Measurements from ENCODE around the gene SATB2. TPM values are rescaled to one million over a fixed set of nuclear protein-coding genes. Genes with fewer than 3 reads are reported as not detected.

Gene SATB2
- total RNA-seq, 2 donors from 2014 or later = 5.2 to 11.8 TPM

DNA sequence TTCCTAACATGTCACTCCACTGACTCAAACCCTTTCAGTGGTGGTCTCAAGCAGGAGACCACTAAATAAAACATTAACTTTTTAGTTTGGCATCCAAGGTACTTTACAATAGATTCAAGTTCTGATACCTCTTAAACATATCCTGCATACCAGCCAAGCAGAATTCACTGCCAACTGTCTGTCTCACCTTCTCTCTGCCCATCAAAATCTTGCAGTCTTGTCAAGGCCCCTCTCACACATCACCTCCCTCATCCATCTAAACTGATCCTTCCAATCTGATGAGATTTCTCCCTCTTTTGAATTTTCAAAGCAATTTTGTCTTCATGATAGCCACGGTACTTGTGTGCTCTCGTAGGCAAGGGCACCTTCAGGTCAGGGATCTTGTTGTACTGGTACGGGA is 43.7 kb downstream of the SATB2 start:
- Histone ChIP-seq H3K27me3 (replicated peaks; ENCODE audit: insufficient read depth) (no peaks in the 10 kb centered on the region), H3K27ac (no peak overlapping the region), H3K9me3 (no peaks in the 10 kb centered on the region), H3K4me3 (no peak overlapping the region), H3K4me1 (replicated peaks) (no peaks in the 10 kb centered on the region), H3K36me3 (no peaks in the 10 kb centered on the region)
- WGBS = 96% methylated on average over 3 of the region's 3 CpGs
- DNase-seq (ENCODE audit: low spot score) = no peak
- TF ChIP-seq POLR2AphosphoS5 (IDR thresholded peaks at IDR 0.05) = no peak
- TF ChIP-seq, protein P1, sequence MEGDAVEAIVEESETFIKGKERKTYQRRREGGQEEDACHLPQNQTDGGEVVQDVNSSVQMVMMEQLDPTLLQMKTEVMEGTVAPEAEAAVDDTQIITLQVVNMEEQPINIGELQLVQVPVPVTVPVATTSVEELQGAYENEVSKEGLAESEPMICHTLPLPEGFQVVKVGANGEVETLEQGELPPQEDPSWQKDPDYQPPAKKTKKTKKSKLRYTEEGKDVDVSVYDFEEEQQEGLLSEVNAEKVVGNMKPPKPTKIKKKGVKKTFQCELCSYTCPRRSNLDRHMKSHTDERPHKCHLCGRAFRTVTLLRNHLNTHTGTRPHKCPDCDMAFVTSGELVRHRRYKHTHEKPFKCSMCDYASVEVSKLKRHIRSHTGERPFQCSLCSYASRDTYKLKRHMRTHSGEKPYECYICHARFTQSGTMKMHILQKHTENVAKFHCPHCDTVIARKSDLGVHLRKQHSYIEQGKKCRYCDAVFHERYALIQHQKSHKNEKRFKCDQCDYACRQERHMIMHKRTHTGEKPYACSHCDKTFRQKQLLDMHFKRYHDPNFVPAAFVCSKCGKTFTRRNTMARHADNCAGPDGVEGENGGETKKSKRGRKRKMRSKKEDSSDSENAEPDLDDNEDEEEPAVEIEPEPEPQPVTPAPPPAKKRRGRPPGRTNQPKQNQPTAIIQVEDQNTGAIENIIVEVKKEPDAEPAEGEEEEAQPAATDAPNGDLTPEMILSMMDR (IDR thresholded peaks at IDR 0.05) = no peak
- TF ChIP-seq POLR2A (IDR thresholded peaks at IDR 0.05) = no peak
- intact Hi-C loops (cut with DNase I) = no loop called here

DNA sequence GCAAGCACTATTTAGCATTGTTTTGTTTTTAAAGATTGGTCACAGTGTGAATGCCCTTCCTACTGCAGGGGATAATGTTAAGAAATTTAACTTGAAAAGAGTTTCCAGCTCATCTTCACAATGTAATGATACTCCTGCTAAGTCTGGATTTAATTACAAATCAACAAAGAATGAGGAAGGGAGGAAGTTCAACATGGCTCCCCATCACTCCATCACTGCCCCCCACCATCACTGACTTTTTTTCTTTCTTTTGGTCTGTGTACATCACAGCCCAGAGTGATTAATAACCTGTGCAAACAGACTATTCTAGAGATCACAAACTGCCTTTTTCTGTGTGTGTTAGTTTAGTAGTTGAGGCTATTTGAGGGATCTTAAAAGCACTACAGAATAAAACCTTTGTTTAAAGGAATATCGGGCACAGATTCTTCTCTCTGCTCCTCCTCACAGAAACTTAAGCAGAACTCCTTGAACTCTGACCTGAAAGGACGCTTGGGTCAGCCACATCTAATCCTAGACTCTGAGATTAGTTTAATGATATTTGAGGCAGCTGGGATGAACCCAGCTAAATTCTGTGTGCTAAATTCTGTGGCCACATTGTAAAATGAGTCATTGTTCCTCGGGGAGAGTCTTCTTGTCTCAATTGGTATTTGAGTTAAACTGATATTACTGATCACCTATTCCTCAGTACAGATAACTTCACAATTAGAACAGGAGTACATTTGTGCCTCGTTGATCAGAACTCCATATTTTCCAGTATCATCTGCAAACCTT is 47.8 kb downstream of the SATB2 start:
- Histone ChIP-seq H3K4me1 (replicated peaks) (no peaks in the 10 kb centered on the region), H3K27me3 (replicated peaks; ENCODE audit: insufficient read depth) (no peaks in the 10 kb centered on the region), H3K9me3 (no peaks in the 10 kb centered on the region), H3K27ac (no peak overlapping the region), H3K4me3 (no peak overlapping the region), H3K36me3 (no peaks in the 10 kb centered on the region)
- TF ChIP-seq POLR2A (IDR thresholded peaks at IDR 0.05) (no peak), POLR2AphosphoS5 (IDR thresholded peaks at IDR 0.05) (no peak)
- TF ChIP-seq, protein P1 (IDR thresholded peaks at IDR 0.05) = no peak
- intact Hi-C loops (cut with DNase I) = no loop called here
- DNase-seq (ENCODE audit: low spot score) = no peak
- 53% methylated on average over 4 of the region's 4 CpGs for WGBS

DNA sequence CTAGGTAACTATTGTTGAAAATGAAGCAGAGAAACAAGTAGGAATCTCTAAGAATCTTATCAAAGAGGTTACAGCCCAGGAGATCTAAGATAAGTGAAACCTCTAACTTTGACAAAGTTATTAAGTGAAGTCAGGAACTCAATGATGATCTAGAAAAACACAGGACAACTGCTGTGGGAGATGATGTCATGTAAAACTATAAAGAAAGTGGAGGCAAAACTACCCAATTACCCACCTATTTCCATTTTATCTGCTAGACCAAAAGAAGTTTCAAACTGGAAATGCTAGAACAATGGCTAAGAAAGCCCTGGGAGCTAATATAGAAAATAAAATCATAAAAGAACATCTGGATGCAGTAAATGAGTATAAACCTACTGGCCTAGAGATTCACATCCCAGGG is 50.3 kb downstream of the SATB2 start:
- Histone ChIP-seq H3K4me1 (replicated peaks) (no peaks in the 10 kb centered on the region), H3K36me3 (no peaks in the 10 kb centered on the region)

DNA sequence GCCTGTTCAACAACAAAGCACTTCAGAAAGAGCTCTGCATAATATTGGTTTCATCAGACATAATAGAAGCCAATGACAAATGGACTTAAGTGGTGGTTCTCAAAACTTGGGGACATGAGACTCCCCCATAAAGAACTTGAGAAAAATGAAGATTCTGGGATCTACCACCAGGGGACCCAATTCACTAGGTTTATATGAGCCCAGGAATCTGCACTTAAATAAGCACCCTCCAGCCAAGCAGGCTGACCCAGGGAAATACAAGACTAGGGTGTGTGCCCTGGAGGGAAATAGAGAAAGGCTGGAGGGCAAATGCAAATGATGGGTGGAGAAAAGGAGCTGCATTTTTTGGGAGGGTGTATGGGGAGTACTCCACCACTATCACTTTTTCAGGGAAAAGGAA is 52.5 kb downstream of the SATB2 start:
- Histone ChIP-seq H3K4me3 (no peak overlapping the region), H3K27ac (no peak overlapping the region), H3K4me1 (replicated peaks) (no peaks in the 10 kb centered on the region), H3K36me3 (no peaks in the 10 kb centered on the region), H3K27me3 (replicated peaks; ENCODE audit: insufficient read depth) (no peaks in the 10 kb centered on the region), H3K9me3 (no peaks in the 10 kb centered on the region)
- DNase-seq (ENCODE audit: low spot score) = no peak
- intact Hi-C loops (cut with DNase I) = no loop called here
- TF ChIP-seq, protein P1 (IDR thresholded peaks at IDR 0.05) = peak in 1 of 4 experiments; percentile 12
- no peak for TF ChIP-seq POLR2AphosphoS5 (IDR thresholded peaks at IDR 0.05)

More for the DNA sequence above, 50.3 kb downstream of the SATB2 start:
- intact Hi-C loops (cut with DNase I) = no loop called here
- no peak overlapping the region for H3K27ac ChIP-seq
- no peaks in the 10 kb centered on the region for H3K9me3 ChIP-seq
- no peak for DNase-seq (ENCODE audit: low spot score)
- H3K27me3 ChIP-seq (replicated peaks; ENCODE audit: insufficient read depth) = no peaks in the 10 kb centered on the region
- TF ChIP-seq, protein P1 (IDR thresholded peaks at IDR 0.05) = no peak
- TF ChIP-seq POLR2AphosphoS5 (IDR thresholded peaks at IDR 0.05) = no peak
- no peak for TF ChIP-seq POLR2A (IDR thresholded peaks at IDR 0.05)
- H3K4me3 ChIP-seq = no peak overlapping the region

DNA sequence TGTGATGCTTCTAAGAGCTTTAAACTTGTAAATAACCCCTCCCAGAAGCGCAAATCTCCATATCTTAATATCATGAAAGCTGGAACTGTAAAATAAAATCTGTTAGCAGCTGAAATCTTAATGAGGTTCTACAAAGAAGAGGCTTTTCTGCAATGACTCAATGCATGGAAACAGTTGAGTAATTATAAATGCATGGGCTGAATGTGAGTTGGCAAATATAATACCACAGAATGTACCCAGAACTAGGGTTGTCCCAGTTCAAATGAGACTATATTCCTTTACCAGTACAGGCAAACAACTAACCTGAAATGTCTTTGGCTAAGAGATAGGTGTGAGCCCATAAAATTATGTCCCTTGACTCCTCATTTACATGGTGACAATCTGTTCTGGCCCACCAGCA is 52.9 kb downstream of the SATB2 start:
- Histone ChIP-seq H3K36me3 (no peaks in the 10 kb centered on the region), H3K4me1 (replicated peaks) (no peaks in the 10 kb centered on the region), H3K9me3 (no peaks in the 10 kb centered on the region), H3K27ac (no peak overlapping the region), H3K4me3 (no peak overlapping the region), H3K27me3 (replicated peaks; ENCODE audit: insufficient read depth) (no peaks in the 10 kb centered on the region)
- 96% methylated on average over 1 of the region's 1 CpG for WGBS
- intact Hi-C loops (cut with DNase I) = no loop called here
- no peak for DNase-seq (ENCODE audit: low spot score)
- no peak for TF ChIP-seq POLR2A (IDR thresholded peaks at IDR 0.05)
- no peak for TF ChIP-seq POLR2AphosphoS5 (IDR thresholded peaks at IDR 0.05)

Data from prostate gland (tissue), 2 donors.